BLaER1 (cell line): ENCODE data around the gene RNASEH2B.
A peak's percentile ranks its signal among the peaks of the same experiment; 100 is the strongest.

ENCODE experiments used
- H3K27ac ChIP-seq: shearing (Covaris generic); formaldehyde crosslinking; 2 replicates; pipeline ENCODE4 v1.8.1; 2022
- H3K27me3 ChIP-seq: shearing (Covaris generic); formaldehyde crosslinking; 2 replicates; pipeline ENCODE4 v1.8.1; 2022
- H3K36me3 ChIP-seq: shearing (Covaris generic); formaldehyde crosslinking; 2 replicates; pipeline ENCODE4 v1.8.1; 2022
- H3K4me1 ChIP-seq: shearing (Covaris generic); formaldehyde crosslinking; 2 replicates; pipeline ENCODE4 v1.8.1; 2022
- H3K4me2 ChIP-seq: shearing (Covaris generic); formaldehyde crosslinking; 2 replicates; pipeline ENCODE4 v1.8.1; 2022
- H3K4me3 ChIP-seq: shearing (Covaris generic); formaldehyde crosslinking; 2 replicates; pipeline ENCODE4 v1.8.1; 2022
- H3K9ac ChIP-seq: shearing (Covaris generic); formaldehyde crosslinking; 2 replicates; pipeline ENCODE4 v1.8.1; 2022
- H3K9me3 ChIP-seq: shearing (Covaris generic); formaldehyde crosslinking; 2 replicates; pipeline ENCODE4 v1.8.1; 2022
- H4K20me1 ChIP-seq: shearing (Covaris generic); formaldehyde crosslinking; 2 replicates; pipeline ENCODE4 v1.8.1; 2022
- Cebpa-rat ChIP-seq: shearing (Covaris generic); IDR thresholded peaks from 2 replicates; pipeline ENCODE4 v1.8.1; 2022

Gene RNASEH2B

DNA sequence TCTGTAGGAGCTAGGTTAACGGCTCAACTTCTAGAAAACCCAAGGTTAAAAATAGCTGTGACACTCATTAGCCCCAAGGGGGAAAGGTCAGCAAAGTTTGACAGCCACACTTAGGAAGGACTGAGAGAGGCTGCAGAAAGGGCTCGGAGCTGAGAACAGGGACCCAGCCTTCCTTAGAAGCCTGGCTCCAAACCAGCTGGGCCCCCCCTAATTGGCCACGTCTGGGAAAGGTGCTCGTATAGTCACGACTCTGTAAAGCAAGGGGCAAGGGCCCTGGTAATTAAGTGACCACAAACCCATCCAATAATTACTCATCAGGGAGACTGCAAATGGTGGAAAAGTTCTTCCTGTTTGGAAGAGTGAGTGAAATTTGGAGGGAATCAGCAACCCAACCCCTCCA lies 90.5 kb downstream of the RNASEH2B start:
- Histone ChIP-seq H3K27ac (peak overlapping the region; percentile 24; the same call in 1 of the 2 replicates), H4K20me1 (no peaks in the 10 kb centered on the region), H3K36me3 (no peaks in the 10 kb centered on the region), H3K4me3 (no peak overlapping the region), H3K27me3 (no peaks in the 10 kb centered on the region), H3K4me1 (peaks cover 28% of the 10 kb centered on the region), H3K4me2 (peak overlapping the region; percentile 57), H3K9ac (no peak overlapping the region; the same call in 1 of the 2 replicates), H3K9me3 (no peaks in the 10 kb centered on the region; the same call in 1 of the 2 replicates)
- TF ChIP-seq Cebpa-rat, result no peak

DNA sequence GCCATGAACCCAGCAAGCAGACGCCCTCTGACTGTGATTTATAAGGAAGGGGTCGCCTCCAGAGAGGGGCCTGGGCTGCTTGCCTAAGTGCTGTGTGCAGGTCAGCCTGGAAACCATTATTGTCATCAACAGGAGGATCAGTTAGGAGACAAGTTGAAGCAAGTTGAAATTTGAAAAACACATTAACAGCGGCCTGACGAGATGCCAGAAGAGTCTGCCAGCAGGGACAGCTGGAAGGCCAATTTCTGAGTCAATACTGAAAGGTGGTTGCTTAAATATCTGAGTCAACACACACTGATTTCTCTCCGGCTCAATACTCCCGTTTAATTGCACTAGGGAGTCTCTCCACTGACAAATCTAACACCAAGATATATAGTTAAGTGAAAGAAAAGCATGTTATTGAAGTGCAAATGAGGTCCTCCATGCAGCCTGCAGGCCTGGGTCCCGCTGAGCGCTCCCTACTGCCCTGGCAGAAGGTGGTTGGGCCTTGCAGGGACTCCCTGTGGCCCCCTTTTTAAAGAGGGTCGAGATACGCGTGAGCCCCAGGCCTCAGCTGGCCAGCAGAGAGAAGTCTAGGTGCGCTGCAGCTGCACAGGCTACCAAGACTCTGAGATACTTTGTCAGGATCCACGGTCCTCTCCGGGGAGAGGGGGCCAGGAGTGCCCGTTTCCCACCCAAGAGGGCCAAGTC lies 91.1 kb downstream of the RNASEH2B start:
- no peaks in the 10 kb centered on the region; the same call in 1 of the 2 replicates for H3K9me3 ChIP-seq
- no peak for TF ChIP-seq Cebpa-rat
- no peak overlapping the region for H3K4me2 ChIP-seq
- no peak overlapping the region for H3K9ac ChIP-seq
- H3K27ac ChIP-seq, result peak overlapping the region; percentile 24; the same call in 1 of the 2 replicates
- no peaks in the 10 kb centered on the region for H3K36me3 ChIP-seq
- no peak overlapping the region for H3K4me3 ChIP-seq
- no peaks in the 10 kb centered on the region for H4K20me1 ChIP-seq
- no peaks in the 10 kb centered on the region for H3K27me3 ChIP-seq
- peaks cover 27% of the 10 kb centered on the region for H3K4me1 ChIP-seq

DNA sequence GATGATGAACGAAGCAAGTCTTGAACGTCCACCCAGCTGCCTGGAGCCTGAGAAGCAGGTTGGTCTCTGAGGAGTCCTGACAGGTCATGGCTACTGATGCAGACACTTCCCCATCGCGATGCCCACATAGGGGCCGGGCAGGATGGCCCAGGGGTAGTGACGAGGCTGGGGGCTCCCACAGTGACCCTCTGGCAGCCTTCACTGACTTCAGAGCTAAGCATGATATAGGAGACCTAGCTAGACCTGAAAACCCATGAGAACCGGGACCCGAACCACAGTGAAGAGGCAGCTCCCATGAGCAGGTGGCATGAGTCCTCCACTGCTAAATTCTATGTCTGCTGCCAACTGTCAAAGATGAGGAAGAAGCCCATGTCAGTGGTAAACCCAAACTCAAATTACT lies 91.7 kb downstream of the RNASEH2B start:
- Histone ChIP-seq H3K4me3 (no peak overlapping the region), H3K4me1 (peaks cover 24% of the 10 kb centered on the region), H4K20me1 (no peaks in the 10 kb centered on the region), H3K27me3 (no peaks in the 10 kb centered on the region), H3K9me3 (peaks cover 3% of the 10 kb centered on the region), H3K4me2 (no peak overlapping the region), H3K9ac (no peak overlapping the region), H3K36me3 (no peaks in the 10 kb centered on the region), H3K27ac (no peak overlapping the region)
- TF ChIP-seq Cebpa-rat, result no peak

DNA sequence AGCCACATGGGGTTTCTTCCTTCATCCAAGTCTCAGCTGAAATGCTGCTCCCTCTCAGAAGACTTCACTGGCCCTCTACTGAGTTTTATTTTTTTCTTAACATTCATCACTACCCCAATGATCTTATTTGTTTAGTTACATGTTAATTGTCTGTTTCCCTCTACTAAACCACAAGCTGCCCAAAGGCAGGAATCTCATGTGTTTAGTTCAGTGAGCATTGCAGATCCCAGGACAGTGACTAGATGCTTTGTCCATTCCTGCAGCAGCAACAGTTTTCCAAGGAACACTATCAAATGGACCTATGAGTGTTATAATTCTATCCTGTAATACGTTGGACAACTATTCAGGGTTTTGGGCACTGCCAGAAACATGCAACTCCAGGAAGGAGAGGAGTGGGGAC lies 93.1 kb downstream of the RNASEH2B start:
- Histone ChIP-seq H3K27ac (no peak overlapping the region), H3K4me2 (no peak overlapping the region), H3K36me3 (no peaks in the 10 kb centered on the region), H3K4me1 (peaks cover 24% of the 10 kb centered on the region), H4K20me1 (no peaks in the 10 kb centered on the region), H3K9ac (no peak overlapping the region), H3K27me3 (no peaks in the 10 kb centered on the region), H3K9me3 (peaks cover 6% of the 10 kb centered on the region), H3K4me3 (no peak overlapping the region)
- TF ChIP-seq Cebpa-rat, result no peak

DNA sequence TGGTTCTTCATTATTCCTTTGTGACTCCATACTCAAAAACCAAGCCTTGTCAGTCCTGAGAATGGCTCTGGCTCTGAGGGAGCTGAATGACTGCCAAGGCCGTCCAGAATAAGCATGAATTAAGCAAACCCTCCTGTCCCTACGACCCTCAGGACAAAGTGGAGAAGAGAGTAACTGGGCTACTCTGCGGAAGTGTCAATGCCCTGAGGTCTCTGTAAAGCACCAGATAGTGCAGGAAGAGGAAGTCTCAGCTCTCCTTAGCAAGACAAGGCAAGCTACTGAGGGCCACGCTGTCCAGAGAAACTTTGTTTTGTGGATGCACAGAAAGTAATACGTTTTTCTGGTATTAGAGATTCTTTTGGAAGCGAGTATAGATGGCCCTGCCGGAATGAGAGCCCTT lies 94.1 kb downstream of the RNASEH2B start:
- Histone ChIP-seq H3K27ac (no peak overlapping the region), H3K4me3 (no peak overlapping the region), H3K9me3 (peaks cover 6% of the 10 kb centered on the region), H4K20me1 (no peaks in the 10 kb centered on the region), H3K4me2 (no peak overlapping the region), H3K36me3 (no peaks in the 10 kb centered on the region), H3K9ac (no peak overlapping the region), H3K4me1 (peaks cover 24% of the 10 kb centered on the region), H3K27me3 (no peaks in the 10 kb centered on the region)
- no peak for TF ChIP-seq Cebpa-rat

DNA sequence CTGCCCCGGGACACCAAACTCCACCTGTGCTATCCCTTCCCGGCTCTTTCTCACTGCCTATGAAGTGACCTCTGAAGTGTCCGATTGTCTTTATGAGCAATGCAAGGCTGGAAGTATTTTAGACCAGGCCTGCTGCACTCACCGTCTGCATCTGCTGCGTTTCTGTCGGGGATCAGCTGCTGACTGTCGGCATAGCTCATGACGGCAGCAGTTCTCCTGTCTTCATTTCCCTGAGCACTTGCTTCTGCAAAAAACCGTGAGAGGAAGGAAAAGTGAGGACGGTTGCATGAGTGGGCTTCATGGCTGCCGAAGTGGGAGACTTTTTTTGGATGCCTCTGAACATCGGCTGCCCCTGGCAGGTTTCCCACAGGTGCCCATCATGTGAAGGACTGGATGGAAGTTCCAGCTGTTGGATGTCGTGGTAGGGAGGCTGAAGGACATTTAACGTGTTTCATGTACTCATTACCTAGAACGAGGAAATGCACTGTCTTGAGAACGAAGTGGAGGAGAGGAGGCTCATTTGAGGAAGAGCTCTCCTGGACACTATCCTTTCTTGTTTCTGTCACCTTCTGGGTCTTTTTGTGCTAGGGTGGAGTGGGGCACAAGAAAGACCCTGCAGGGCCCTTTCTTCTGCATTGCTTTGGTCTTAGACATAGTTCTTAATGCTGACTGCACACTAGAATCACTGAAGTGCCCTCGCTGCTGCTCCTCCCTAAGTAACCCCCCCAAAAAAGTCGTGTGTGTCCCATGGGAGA lies 94.7 kb downstream of the RNASEH2B start:
- Histone ChIP-seq H4K20me1 (no peaks in the 10 kb centered on the region), H3K4me3 (no peak overlapping the region), H3K36me3 (no peaks in the 10 kb centered on the region), H3K27ac (no peak overlapping the region), H3K4me1 (peaks cover 24% of the 10 kb centered on the region), H3K9ac (no peak overlapping the region), H3K9me3 (peaks cover 6% of the 10 kb centered on the region; the same call in 1 of the 2 replicates), H3K4me2 (peak overlapping the region; percentile 57), H3K27me3 (no peaks in the 10 kb centered on the region)
- TF ChIP-seq Cebpa-rat, result no peak

DNA sequence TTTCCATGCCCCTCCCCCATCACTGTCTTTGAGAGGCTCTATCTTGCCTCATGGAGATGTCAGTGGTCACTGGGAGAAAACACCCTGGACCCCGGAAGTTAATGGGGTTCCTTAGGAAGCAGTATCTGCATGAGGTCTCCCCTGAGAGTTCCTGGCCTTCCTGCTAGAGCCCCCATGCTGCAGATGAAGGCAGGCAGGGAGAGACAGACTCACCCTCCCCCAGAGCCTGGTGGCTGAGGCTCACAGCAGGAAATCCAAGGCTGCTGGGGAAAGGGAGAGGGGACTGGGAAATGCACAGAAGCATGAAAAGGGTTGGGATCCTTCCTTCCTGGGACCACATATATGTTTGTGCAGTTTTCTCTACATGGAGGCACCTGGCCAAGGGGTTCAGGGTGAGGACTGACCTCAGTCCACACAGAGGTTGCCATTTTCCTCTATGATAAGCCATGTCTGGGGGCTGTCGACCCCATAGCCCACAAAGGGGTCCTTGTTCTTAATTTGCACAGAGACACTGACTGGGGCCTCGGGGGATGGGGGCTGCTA lies 95.4 kb downstream of the RNASEH2B start:
- no peak overlapping the region for H3K9ac ChIP-seq
- H3K9me3 ChIP-seq, result peaks cover 6% of the 10 kb centered on the region; the same call in 1 of the 2 replicates
- no peaks in the 10 kb centered on the region for H3K27me3 ChIP-seq
- H3K36me3 ChIP-seq, result no peaks in the 10 kb centered on the region
- H3K4me3 ChIP-seq, result no peak overlapping the region
- H4K20me1 ChIP-seq, result no peaks in the 10 kb centered on the region
- no peak for TF ChIP-seq Cebpa-rat
- H3K27ac ChIP-seq, result peak overlapping the region; percentile 14; the same call in 1 of the 2 replicates
- H3K4me2 ChIP-seq, result peak overlapping the region; percentile 57
- H3K4me1 ChIP-seq, result peaks cover 18% of the 10 kb centered on the region

DNA sequence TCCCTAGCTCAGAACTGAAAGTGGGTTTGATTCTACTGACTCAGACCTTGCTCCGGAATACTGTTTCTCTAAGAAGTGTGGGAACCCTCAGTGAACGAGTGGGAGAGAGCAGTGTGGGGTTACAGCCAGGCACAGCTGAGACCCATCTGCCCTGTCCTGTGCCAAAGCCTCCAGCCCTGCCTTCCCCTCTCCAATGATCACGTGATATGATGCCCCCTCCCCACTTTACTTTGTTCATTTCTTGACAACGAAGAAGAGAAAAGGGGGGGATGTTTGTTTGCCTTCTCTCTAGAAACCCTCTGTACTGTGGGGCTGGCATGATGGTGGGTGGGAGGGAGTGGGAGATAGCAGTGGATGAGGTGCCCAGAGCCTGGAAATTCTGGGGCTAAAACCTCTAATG lies 96.0 kb downstream of the RNASEH2B start:
- Histone ChIP-seq H3K4me2 (peak overlapping the region; percentile 57), H3K4me1 (peaks cover 12% of the 10 kb centered on the region), H3K9me3 (peaks cover 6% of the 10 kb centered on the region; the same call in 1 of the 2 replicates), H3K9ac (no peak overlapping the region), H3K27me3 (no peaks in the 10 kb centered on the region), H3K27ac (peak overlapping the region; percentile 14; the same call in 1 of the 2 replicates), H4K20me1 (no peaks in the 10 kb centered on the region), H3K36me3 (no peaks in the 10 kb centered on the region), H3K4me3 (no peak overlapping the region)
- TF ChIP-seq Cebpa-rat, result no peak
